Right lobe of liver (tissue), 4 donors: ENCODE measurements around the gene NUP210L.
"Not testable (repeated sequence)": the region's sequence is repeated elsewhere in the genome, so short reads cannot be mapped to it uniquely, and the experiment has no call there.

Source experiments
- CTCF ChIP-seq, 4 donors: fragments of 200-600 bp in 3 of 4; fragments of 450-650 bp in 1 of 4; IDR thresholded peaks; one replicate each; pipeline versions ENCODE4 v1.5.1 to v1.8.0; 2016 to 2022; ENCODE audit warnings: antibody characterized with exemption in 4 of 4, mild to moderate bottlenecking in 2 of 4
- POLR2A ChIP-seq: fragments of 450-650 bp; IDR thresholded peaks from one replicate; pipeline ENCODE4 v1.6.1; 2017; ENCODE audit warnings: antibody characterized with exemption, mild to moderate bottlenecking
- donor health status: DM: no; HTN: no; CAD: no.
- donor health status: DM: no; HTN: no; CAD: no.
- donor health status: DM: no; HTN: yes; CAD: no.

DNA sequence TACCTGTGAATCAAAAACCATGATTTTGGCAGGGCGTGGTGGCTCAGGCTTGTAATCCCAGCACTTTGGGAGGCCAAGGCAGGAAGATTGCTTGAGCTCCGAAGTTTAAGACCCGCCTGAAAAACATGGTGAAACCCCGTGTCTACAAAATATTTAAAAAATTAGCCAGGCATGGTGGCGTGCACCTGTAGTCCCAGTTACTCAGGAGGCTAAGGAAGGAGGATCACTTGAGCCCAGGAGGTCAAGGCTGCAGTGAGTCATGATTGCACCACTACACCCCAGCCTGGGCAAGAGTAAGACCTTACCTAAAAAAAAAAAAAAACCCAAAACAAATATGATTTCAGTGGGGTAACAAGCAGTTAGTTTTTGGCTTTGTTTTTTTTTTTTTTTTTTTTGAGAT is 54.7 kb downstream of the NUP210L start:
- not testable (repeated sequence) for TF ChIP-seq CTCF (IDR thresholded peaks at IDR 0.05); POLR2A
